H9 (cell line): Measurements from ENCODE around the gene CACFD1. TPM values are rescaled to one million over a fixed set of nuclear protein-coding genes. Genes with fewer than 3 reads are reported as not detected.

Experiments used
- DNase-seq: peaks from one replicate; pipeline ENCODE4 v3.0.0-alpha.2; 2017
- H2AFZ ChIP-seq: one replicate; pipeline ENCODE4 v1.6.1; 2013; ENCODE audit warnings: mild to moderate bottlenecking, low read length, control low read depth, moderate library complexity
- H2AK5ac ChIP-seq: 2 replicates; pipeline ENCODE4 v1.6.1; 2013; ENCODE audit warnings: low read length, control low read depth, mixed read lengths; ENCODE audit not compliant: insufficient read length
- H2BK120ac ChIP-seq: one replicate; pipeline ENCODE4 v1.6.1; 2013; ENCODE audit warnings: low read depth, mild to moderate bottlenecking, low read length, control low read depth, inconsistent platforms; ENCODE audit not compliant: poor library complexity, severe bottlenecking
- H2BK12ac ChIP-seq: 2 replicates; pipeline ENCODE4 v1.6.1; 2013; ENCODE audit warnings: low read length, control low read depth, mixed read lengths, low read depth; ENCODE audit not compliant: insufficient read length
- H2BK15ac ChIP-seq: 2 replicates; pipeline ENCODE4 v1.6.1; 2013; ENCODE audit warnings: low read depth, low read length, control low read depth
- H2BK20ac ChIP-seq: one replicate; pipeline ENCODE4 v1.6.1; 2013; ENCODE audit warnings: low read depth, mild to moderate bottlenecking, low read length, control low read depth, inconsistent platforms; ENCODE audit not compliant: poor library complexity, severe bottlenecking
- H2BK5ac ChIP-seq: 2 replicates; pipeline ENCODE4 v1.6.1; 2013; ENCODE audit warnings: low read length, control low read depth, mixed read lengths; ENCODE audit not compliant: insufficient read length
- H3K14ac ChIP-seq: 2 replicates; pipeline ENCODE4 v1.6.1; 2013; ENCODE audit warnings: low read length, control low read depth; ENCODE audit not compliant: insufficient read depth
- H3K18ac ChIP-seq: 2 replicates; pipeline ENCODE4 v1.6.1; 2013; ENCODE audit warnings: low read depth, mild to moderate bottlenecking, mixed read lengths, low read length, control low read depth; ENCODE audit not compliant: insufficient read length
- H3K23ac ChIP-seq: 2 replicates; pipeline ENCODE4 v1.6.1; 2013; ENCODE audit warnings: low read length, control low read depth, mixed read lengths, low read depth; ENCODE audit not compliant: insufficient read length
- H3K23me2 ChIP-seq: 2 replicates; pipeline ENCODE4 v1.6.1; 2013; ENCODE audit warnings: low read depth, mild to moderate bottlenecking, mixed read lengths, low read length, control low read depth; ENCODE audit not compliant: insufficient read length, poor library complexity, severe bottlenecking
- H3K27ac ChIP-seq: 2 replicates; pipeline ENCODE4 v1.5.1; 2013; ENCODE audit warnings: low read length, control low read depth, mixed read lengths, low read depth; ENCODE audit not compliant: insufficient read length
- H3K27me3 ChIP-seq: 2 replicates; pipeline ENCODE4 v1.6.1; 2013; ENCODE audit warnings: low read length, control low read depth, inconsistent platforms; ENCODE audit not compliant: insufficient read depth
- H3K4ac ChIP-seq: 2 replicates; pipeline ENCODE4 v1.6.1; 2013; ENCODE audit warnings: low read depth, mild to moderate bottlenecking, control low read depth, inconsistent platforms, low read length, moderate library complexity
- H3K4me1 ChIP-seq: 2 replicates; pipeline ENCODE4 v1.6.1; 2013; ENCODE audit warnings: low read length, control low read depth, inconsistent platforms; ENCODE audit not compliant: insufficient read depth
- H3K4me2 ChIP-seq: 2 replicates; pipeline ENCODE4 v1.6.1; 2013; ENCODE audit warnings: low read length, control low read depth, mixed read lengths; ENCODE audit not compliant: insufficient read length, insufficient read depth
- H3K56ac ChIP-seq: 2 replicates; pipeline ENCODE4 v1.6.1; 2013; ENCODE audit warnings: low read depth, mild to moderate bottlenecking, mixed read lengths, low read length, control low read depth; ENCODE audit not compliant: insufficient read length
- H3K79me1 ChIP-seq: 2 replicates; pipeline ENCODE4 v1.6.1; 2013; ENCODE audit warnings: low read depth, mild to moderate bottlenecking, moderate library complexity, low read length, control low read depth, inconsistent platforms; ENCODE audit not compliant: insufficient read depth, poor library complexity, severe bottlenecking
- H3K79me2 ChIP-seq: 2 replicates; pipeline ENCODE4 v1.6.1; 2013; ENCODE audit warnings: low read length, control low read depth, inconsistent platforms; ENCODE audit not compliant: insufficient read depth
- H3K9ac ChIP-seq: 2 replicates; pipeline ENCODE4 v1.6.1; 2013; ENCODE audit warnings: low read length, control low read depth, mixed read lengths; ENCODE audit not compliant: insufficient read length; ENCODE audit errors: extremely low read depth
- H3K9me3 ChIP-seq: one replicate; pipeline ENCODE4 v1.6.1; 2013; ENCODE audit warnings: low read depth, low read length, inconsistent platforms; ENCODE audit not compliant: control insufficient read depth
- H3T11ph ChIP-seq: one replicate; pipeline ENCODE4 v1.6.1; 2013; ENCODE audit warnings: mild to moderate bottlenecking, low read length, control low read depth, inconsistent platforms
- H4K20me1 ChIP-seq: one replicate; pipeline ENCODE4 v1.6.1; 2013; ENCODE audit not compliant: control insufficient read depth, insufficient read length, insufficient read depth
- H4K5ac ChIP-seq: 2 replicates; pipeline ENCODE4 v1.6.1; 2013; ENCODE audit warnings: low read depth, mild to moderate bottlenecking, mixed read lengths, low read length, control low read depth; ENCODE audit not compliant: insufficient read length
- H4K8ac ChIP-seq: replicated peaks from 2 replicates; pipeline ENCODE4 v1.6.1; 2013; ENCODE audit warnings: low read length, control low read depth, mixed read lengths, low read depth; ENCODE audit not compliant: insufficient read length
- H4K91ac ChIP-seq: 2 replicates; pipeline ENCODE4 v1.6.1; 2013; ENCODE audit warnings: low read depth, mild to moderate bottlenecking, moderate library complexity, mixed read lengths, low read length, control low read depth; ENCODE audit not compliant: insufficient read length
- H3K27ac Mint-ChIP-seq, 3 experiments: 2 replicates in 2 of 3; 3 replicates in 1 of 3; pipeline ENCODE4 v1.8.0; 2020 to 2021; ENCODE audit warnings: mixed read lengths in 3 of 3, mild to moderate bottlenecking in 1 of 3, moderate library complexity in 1 of 3
- H3K27me3 Mint-ChIP-seq: 2 replicates; pipeline ENCODE4 v1.8.0; 2021; ENCODE audit warnings: low read depth, mild to moderate bottlenecking, moderate library complexity, mixed read lengths
- H3K36me3 Mint-ChIP-seq, 3 experiments: 2 replicates in 2 of 3; 3 replicates in 1 of 3; pipeline ENCODE4 v1.8.0; 2020 to 2021; ENCODE audit warnings: low read depth in 3 of 3, mixed read lengths in 3 of 3; ENCODE audit not compliant: insufficient read depth in 1 of 3
- H3K4me1 Mint-ChIP-seq, 2 experiments: 2 replicates each; pipeline ENCODE4 v1.8.0; 2020; ENCODE audit warnings: mixed read lengths in 2 of 2
- H3K4me3 Mint-ChIP-seq, 2 experiments: 2 replicates in 1 of 2; 3 replicates in 1 of 2; pipeline ENCODE4 v1.8.0; 2020 to 2021; ENCODE audit warnings: mild to moderate bottlenecking in 2 of 2, mixed read lengths in 2 of 2, moderate library complexity in 1 of 2
- H3K9me3 Mint-ChIP-seq, 2 experiments: 2 replicates in 1 of 2; 3 replicates in 1 of 2; pipeline ENCODE4 v1.8.0; 2020; ENCODE audit warnings: mild to moderate bottlenecking in 2 of 2, mixed read lengths in 2 of 2, moderate library complexity in 1 of 2
- WGBS: extraction: QIAGEN DNeasy Blood & Tissue Kit; methylation state at CpG from one replicate; pipeline ENCODE4 v1.1.7; 2013; ENCODE audit warnings: missing lambda C conversion rate, low lambda C conversion rate, mixed read lengths; ENCODE audit not compliant: insufficient read length; ENCODE audit errors: extremely low coverage; 5-methylcytosine and 5-hydroxymethylcytosine counted together
- total RNA-seq: library from RNA; stranded (reverse); gene quantifications from 2 replicates; pipeline ENCODE4 v1.2.1, GENCODE V29; 2021
- TF ChIP-seq, protein P1 (sequence below): fragments of 200-600 bp; sonication (generic); conservative IDR thresholded peaks from 3 replicates; pipeline ENCODE4 v1.8.0; 2021; ENCODE audit warnings: antibody characterized with exemption, mild to moderate bottlenecking

The CACFD1 gene
- total RNA-seq, 1 experiment from 2014 or later: 20.0 TPM

DNA sequence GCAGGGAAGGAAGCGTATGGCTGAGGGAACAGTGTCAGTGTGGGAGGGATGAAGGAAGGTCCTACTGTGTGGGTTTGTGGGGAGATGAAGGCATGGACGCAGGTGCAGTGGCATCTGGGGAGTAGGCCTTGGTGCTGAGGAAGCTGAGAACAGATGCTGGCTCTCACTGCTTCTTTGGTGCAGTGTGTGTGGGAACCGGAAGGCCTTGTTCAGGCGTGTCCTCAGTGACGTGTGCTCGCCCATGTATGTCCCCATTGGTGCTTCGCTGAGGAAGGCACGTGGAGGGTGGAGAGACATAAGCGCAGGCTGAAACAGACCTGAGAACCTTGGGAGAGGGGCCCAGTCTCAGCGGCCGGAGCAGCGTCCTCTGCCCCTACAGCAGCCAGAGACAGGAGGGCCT is 18.9 kb upstream of the CACFD1 start:
- Histone ChIP-seq H3K4me1 (no peaks in the 10 kb centered on the region), H2BK20ac (no peak overlapping the region), H2BK12ac (no peak overlapping the region), H2BK5ac (no peak overlapping the region), H3K9me3 (no peaks in the 10 kb centered on the region), H2BK15ac (no peak overlapping the region), H3K23me2 (no peaks in the 10 kb centered on the region), H4K8ac (no peak overlapping the region), H4K5ac (no peak overlapping the region), H3K27me3 (no peaks in the 10 kb centered on the region), H3K23ac (no peak overlapping the region), H3K4ac (no peak overlapping the region), H3K79me2 (no peaks in the 10 kb centered on the region), H3K14ac (no peak overlapping the region), H4K91ac (no peak overlapping the region), H3T11ph (no peak overlapping the region), H2BK120ac (no peak overlapping the region), H4K20me1 (no peaks in the 10 kb centered on the region), H2AK5ac (no peak overlapping the region), H3K18ac (no peak overlapping the region), H3K27ac (no peak overlapping the region), H3K4me2 (no peak overlapping the region), H3K9ac (no peak overlapping the region), H3K79me1 (no peaks in the 10 kb centered on the region), H3K56ac (no peak overlapping the region), H2AFZ (no peak overlapping the region)
- H3K9me3 Mint-ChIP-seq: no peaks in the 10 kb centered on the region
- H3K4me1 Mint-ChIP-seq: no peaks in the 10 kb centered on the region
- TF ChIP-seq, protein P1, sequence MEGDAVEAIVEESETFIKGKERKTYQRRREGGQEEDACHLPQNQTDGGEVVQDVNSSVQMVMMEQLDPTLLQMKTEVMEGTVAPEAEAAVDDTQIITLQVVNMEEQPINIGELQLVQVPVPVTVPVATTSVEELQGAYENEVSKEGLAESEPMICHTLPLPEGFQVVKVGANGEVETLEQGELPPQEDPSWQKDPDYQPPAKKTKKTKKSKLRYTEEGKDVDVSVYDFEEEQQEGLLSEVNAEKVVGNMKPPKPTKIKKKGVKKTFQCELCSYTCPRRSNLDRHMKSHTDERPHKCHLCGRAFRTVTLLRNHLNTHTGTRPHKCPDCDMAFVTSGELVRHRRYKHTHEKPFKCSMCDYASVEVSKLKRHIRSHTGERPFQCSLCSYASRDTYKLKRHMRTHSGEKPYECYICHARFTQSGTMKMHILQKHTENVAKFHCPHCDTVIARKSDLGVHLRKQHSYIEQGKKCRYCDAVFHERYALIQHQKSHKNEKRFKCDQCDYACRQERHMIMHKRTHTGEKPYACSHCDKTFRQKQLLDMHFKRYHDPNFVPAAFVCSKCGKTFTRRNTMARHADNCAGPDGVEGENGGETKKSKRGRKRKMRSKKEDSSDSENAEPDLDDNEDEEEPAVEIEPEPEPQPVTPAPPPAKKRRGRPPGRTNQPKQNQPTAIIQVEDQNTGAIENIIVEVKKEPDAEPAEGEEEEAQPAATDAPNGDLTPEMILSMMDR: no peak
- H3K36me3 Mint-ChIP-seq: no peaks in the 10 kb centered on the region; a peak in 1 of 7 replicates
- no peak overlapping the region; a peak in 2 of 7 replicates for H3K27ac Mint-ChIP-seq
- no peak overlapping the region for H3K4me3 Mint-ChIP-seq
- H3K27me3 Mint-ChIP-seq: no peaks in the 10 kb centered on the region
- WGBS: no CpG with 5 or more reads among the region's 12 CpGs
- no peak for DNase-seq
